MCF 10A (cell line): ENCODE data around the gene MEDAG. TPM values are rescaled to one million over a fixed set of nuclear protein-coding genes. Genes with fewer than 3 reads are reported as not detected.

ENCODE experiments used
- BruUV-seq: library from RNA; stranded (reverse); fragments of 400-500 nt; replicated peaks from 2 replicates; lab custom pipeline; 2021; lab: Mats Ljungman, UMichigan
- CTCF ChIA-PET: fragments of 300-600 bp; sonication (Branson Sonifier 250); formaldehyde crosslinking; extraction: SDS; loops from one replicate; lab custom pipeline; 2021; ENCODE audit warnings: antibody characterized with exemption, inconsistent platforms; lab: Yijun Ruan, JAX
- POLR2A ChIA-PET: fragments of 300-600, 350-650 bp; sonication (Branson Sonifier 250); formaldehyde crosslinking; extraction: SDS; loops from one replicate; lab custom pipeline; 2020; ENCODE audit warnings: antibody characterized with exemption, inconsistent platforms; lab: Yijun Ruan, JAX
- DNase-seq: peaks from one replicate; pipeline ENCODE4 v3.0.0-alpha.2; 2018; ENCODE audit not compliant: unreplicated experiment
- H3K27ac Mint-ChIP-seq: one replicate; pipeline ENCODE4 v1.8.0; 2022; ENCODE audit warnings: mild to moderate bottlenecking, low read depth, mixed read lengths; ENCODE audit not compliant: unreplicated experiment
- H3K27me3 Mint-ChIP-seq: one replicate; pipeline ENCODE4 v1.8.0; 2022; ENCODE audit warnings: mixed read lengths; ENCODE audit not compliant: insufficient read depth, unreplicated experiment
- H3K36me3 Mint-ChIP-seq: one replicate; pipeline ENCODE4 v1.8.0; 2022; ENCODE audit warnings: mild to moderate bottlenecking, moderate library complexity, mixed read lengths; ENCODE audit not compliant: insufficient read depth, unreplicated experiment
- H3K4me1 Mint-ChIP-seq: one replicate; pipeline ENCODE4 v1.8.0; 2022; ENCODE audit warnings: mixed read lengths; ENCODE audit not compliant: insufficient read depth, unreplicated experiment
- H3K4me3 Mint-ChIP-seq: one replicate; pipeline ENCODE4 v1.8.0; 2022; ENCODE audit warnings: mild to moderate bottlenecking, moderate library complexity, mixed read lengths; ENCODE audit not compliant: unreplicated experiment
- H3K9me3 Mint-ChIP-seq: one replicate; pipeline ENCODE4 v1.8.0; 2022; ENCODE audit warnings: mixed read lengths; ENCODE audit not compliant: unreplicated experiment
- intact Hi-C: fragments of 100-400 bp; cut with micrococcal nuclease; formaldehyde crosslinking; loops from 2 replicates; pipeline ENCODE4 v1.14.1; 2022
- total RNA-seq: library from RNA; stranded (reverse); gene quantifications from 2 replicates; pipeline ENCODE4 v1.2.3, GENCODE V29; 2022
- TF ChIP-seq, protein P1 (sequence below): fragments of 200-600 bp; IDR thresholded peaks from one replicate; pipeline ENCODE4 v1.8.0; 2022; ENCODE audit warnings: antibody characterized with exemption, mild to moderate bottlenecking; ENCODE audit not compliant: unreplicated experiment

MEDAG gene
- total RNA-seq, 1 experiment from 2014 or later, result not detected

DNA sequence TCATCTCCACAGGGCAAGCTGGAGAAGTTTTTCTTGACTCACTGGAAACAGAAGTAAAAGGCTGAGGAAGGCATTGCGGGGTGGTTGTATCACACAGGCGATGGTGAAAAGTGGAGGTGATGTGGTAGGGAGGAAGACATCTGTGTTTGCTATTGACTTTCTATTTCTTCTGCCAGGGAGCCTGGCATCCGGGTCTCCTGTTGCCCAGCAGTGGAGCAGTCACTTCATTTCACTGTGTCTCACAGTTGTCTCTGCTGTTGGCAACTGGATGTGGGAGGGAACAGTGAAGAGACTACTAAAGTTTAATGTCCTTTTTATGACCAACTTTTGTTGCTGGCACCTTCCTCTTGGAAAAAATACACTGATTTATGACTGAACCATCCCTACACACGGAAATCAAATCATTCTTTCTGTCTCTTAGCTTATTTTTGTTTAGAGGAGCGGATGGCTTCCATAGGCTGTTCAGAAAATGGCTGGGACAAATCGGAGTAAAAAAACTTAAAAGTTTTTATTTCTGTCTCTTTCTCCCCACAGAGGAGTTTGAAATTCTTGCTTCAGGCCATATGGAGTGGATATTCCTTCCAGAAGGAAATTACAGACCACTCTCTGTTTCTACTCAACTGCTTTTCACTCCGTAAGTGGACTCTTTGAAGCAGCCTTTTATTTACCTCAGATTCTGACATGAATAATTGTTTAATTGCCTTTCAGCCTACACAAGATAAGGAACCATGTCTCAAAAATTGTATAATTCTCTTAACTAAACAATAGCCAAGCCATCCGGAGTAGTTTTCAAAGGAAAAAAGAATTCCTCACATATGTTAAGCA lies 23.8 kb upstream of the MEDAG start:
- BruUV-seq, result no TSS peak
- no peak overlapping the region for H3K4me3 Mint-ChIP-seq
- intact Hi-C loops, result no loop called here
- no peaks in the 10 kb centered on the region for H3K27me3 Mint-ChIP-seq
- no peaks in the 10 kb centered on the region for H3K9me3 Mint-ChIP-seq
- H3K27ac Mint-ChIP-seq, result no peak overlapping the region
- CTCF ChIA-PET, result interaction anchor here (0.5 to 6.9 kb wide), 2 partner anchors 16 to 627 kb away, joined by 4 to 49 read pairs; no protein-coding TSS in a partner anchor
- no peaks in the 10 kb centered on the region for H3K36me3 Mint-ChIP-seq
- H3K4me1 Mint-ChIP-seq, result peaks cover 9% of the 10 kb centered on the region
- DNase-seq, result no peak
- TF ChIP-seq, protein P1, sequence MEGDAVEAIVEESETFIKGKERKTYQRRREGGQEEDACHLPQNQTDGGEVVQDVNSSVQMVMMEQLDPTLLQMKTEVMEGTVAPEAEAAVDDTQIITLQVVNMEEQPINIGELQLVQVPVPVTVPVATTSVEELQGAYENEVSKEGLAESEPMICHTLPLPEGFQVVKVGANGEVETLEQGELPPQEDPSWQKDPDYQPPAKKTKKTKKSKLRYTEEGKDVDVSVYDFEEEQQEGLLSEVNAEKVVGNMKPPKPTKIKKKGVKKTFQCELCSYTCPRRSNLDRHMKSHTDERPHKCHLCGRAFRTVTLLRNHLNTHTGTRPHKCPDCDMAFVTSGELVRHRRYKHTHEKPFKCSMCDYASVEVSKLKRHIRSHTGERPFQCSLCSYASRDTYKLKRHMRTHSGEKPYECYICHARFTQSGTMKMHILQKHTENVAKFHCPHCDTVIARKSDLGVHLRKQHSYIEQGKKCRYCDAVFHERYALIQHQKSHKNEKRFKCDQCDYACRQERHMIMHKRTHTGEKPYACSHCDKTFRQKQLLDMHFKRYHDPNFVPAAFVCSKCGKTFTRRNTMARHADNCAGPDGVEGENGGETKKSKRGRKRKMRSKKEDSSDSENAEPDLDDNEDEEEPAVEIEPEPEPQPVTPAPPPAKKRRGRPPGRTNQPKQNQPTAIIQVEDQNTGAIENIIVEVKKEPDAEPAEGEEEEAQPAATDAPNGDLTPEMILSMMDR, result no peak
- POLR2A ChIA-PET, result interaction anchor here (0.6 kb wide), 1 partner anchor 119 kb away, joined by 3 read pairs; no protein-coding TSS in a partner anchor

DNA sequence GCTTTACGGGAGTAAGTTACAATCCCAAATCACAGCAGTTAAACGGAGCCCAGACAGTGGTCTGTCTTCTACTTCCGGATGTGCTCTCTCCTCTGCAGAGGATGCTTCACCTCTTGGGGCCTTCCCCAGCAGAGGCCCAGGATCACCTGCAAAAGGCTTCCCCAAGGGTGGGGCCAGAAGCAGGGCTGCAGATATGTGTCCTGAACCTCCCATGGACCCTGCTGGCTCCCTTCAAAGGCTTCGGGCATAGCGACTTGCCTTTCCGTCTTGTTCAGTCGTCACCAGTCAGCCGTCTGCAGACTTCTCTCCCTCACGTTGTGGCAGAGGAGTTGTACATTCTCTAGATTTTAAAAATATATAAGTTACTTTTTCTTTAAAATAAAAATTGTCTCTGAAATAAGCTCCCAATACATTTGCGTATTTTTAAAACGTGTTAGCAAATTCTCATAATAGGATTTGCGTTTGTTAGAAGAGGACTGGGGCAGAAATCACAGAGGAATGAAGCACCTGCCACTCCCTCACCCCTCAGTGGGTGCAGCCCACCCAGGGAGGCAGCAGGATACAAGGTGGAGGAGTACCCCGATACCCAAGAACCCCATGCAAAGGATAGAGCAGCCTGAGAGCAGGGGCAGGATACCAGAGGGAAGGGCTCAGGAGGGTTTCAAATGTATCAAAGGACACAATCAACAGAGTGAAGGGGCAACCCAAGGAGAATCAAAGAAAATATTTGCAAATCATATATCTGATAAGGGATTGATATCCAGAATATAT lies 22.9 kb upstream of the MEDAG start:
- H3K4me3 Mint-ChIP-seq, result no peak overlapping the region
- TF ChIP-seq, protein P1, result no peak
- no peaks in the 10 kb centered on the region for H3K27me3 Mint-ChIP-seq
- BruUV-seq, result no TSS peak
- intact Hi-C loops, result no loop called here
- peaks cover 9% of the 10 kb centered on the region for H3K4me1 Mint-ChIP-seq
- DNase-seq, result no peak
- ChIA-PET POLR2A (no interaction called here), CTCF (interaction anchor here (0.8 kb wide), 1 partner anchor 693 kb away, joined by 4 read pairs; no protein-coding TSS in a partner anchor)
- no peaks in the 10 kb centered on the region for H3K36me3 Mint-ChIP-seq
- no peaks in the 10 kb centered on the region for H3K9me3 Mint-ChIP-seq
- H3K27ac Mint-ChIP-seq, result no peak overlapping the region

DNA sequence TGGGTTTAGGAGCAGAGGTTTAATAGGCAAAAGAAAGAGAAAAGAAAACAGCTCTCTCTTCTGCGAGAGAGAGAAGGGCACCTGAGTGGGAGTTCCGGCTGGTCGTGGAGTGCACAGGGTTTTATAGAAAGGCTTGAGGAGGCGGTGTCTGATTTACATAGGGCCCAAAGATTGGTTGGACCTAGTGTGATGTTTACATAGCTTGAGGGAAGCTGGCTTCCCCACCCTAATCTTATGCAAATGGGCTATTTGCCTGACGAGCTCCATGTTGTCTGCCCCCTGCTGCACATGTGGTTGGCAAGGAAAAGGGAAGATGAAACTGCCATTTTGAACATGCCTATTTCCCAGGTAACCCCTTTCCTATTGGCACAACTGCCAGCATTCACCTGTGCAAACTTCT lies 21.5 kb upstream of the MEDAG start:
- Mint-ChIP-seq H3K4me3 (no peak overlapping the region), H3K4me1 (peaks cover 9% of the 10 kb centered on the region), H3K9me3 (no peaks in the 10 kb centered on the region), H3K27ac (no peak overlapping the region), H3K27me3 (no peaks in the 10 kb centered on the region), H3K36me3 (no peaks in the 10 kb centered on the region)
- CTCF ChIA-PET, result interaction anchor here (0.6 kb wide), 1 partner anchor 692 kb away, joined by 3 read pairs; no protein-coding TSS in a partner anchor
- no TSS peak for BruUV-seq
- intact Hi-C loops, result no loop called here
- TF ChIP-seq, protein P1, result no peak
- no peak for DNase-seq
- POLR2A ChIA-PET, result no interaction called here

DNA sequence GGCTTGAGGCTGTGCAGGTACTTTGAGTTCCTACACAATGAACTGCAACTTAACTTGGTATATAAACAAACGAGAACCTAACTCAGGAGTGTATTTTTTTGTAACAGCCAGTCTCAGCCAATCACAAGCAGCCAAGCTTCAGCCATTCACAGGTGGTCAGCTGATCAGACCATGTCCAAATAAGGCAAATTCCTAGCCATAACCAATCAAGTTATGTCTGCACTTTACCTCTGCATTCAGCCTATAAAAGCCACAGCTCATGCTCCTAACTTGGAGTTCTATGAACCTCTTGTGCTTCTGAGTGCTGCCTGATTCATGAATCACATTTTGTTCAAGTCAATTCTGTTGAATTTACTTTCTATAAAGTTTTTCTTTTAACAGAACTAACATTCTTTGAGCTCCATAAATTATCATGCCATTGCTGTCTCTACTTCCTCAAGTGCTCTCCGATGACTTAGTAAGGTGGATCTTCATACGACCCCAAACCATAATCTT lies 16.8 kb upstream of the MEDAG start:
- POLR2A ChIA-PET, result interaction anchor here (0.6 to 0.9 kb wide), 2 partner anchors 24 to 1949 kb away, joined by 4 to 5 read pairs; no protein-coding TSS in a partner anchor
- DNase-seq, result no peak
- CTCF ChIA-PET, result interaction anchor here (0.7 to 0.8 kb wide), 2 partner anchors 23 to 118 kb away, joined by 3 read pairs; no protein-coding TSS in a partner anchor
- no peaks in the 10 kb centered on the region for H3K9me3 Mint-ChIP-seq
- no peaks in the 10 kb centered on the region for H3K27me3 Mint-ChIP-seq
- H3K27ac Mint-ChIP-seq, result no peak overlapping the region
- H3K4me3 Mint-ChIP-seq, result no peak overlapping the region
- H3K4me1 Mint-ChIP-seq, result no peaks in the 10 kb centered on the region
- BruUV-seq, result no TSS peak
- H3K36me3 Mint-ChIP-seq, result no peaks in the 10 kb centered on the region
- TF ChIP-seq, protein P1, result no peak
- intact Hi-C loops, result no loop called here
